ENCODE results near the gene GABBR2. TPM values are rescaled to one million over a fixed set of nuclear protein-coding genes. Genes with fewer than 3 reads are reported as not detected.

The GABBR2 gene
- total RNA-seq, 1 experiment from 2014 or later = 0.76 TPM

DNA sequence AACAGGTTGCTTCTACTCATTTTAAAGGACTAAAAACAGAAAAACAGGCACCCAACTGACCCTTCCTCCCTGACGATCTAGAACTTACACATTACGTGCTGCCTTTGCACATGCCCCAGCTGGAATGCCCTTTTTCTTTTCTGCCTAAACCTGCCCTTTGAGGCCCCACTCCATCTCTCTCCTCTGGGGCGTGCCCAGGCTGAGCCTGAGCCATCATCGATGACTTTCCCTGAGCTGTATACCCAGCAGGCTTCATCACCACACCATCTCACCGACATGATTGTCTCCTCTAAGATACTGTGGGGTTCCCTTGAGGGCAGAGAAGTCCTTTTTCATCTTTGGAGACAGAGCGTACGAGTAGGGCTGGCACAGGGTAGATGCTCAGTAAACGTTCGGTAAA, 24.1 kb upstream of the GABBR2 start:
- Histone ChIP-seq H3K9me2 (ENCODE audit: insufficient read depth) (no peaks in the 10 kb centered on the region), H3K27ac (no peak overlapping the region), H3K4me2 (no peak overlapping the region), H2AFZ (no peak overlapping the region), H4K20me1 (ENCODE audit: insufficient read depth) (no peaks in the 10 kb centered on the region), H3K79me2 (ENCODE audit: low read depth) (no peaks in the 10 kb centered on the region), H3K4me3 (no peak overlapping the region), H3K9me3 (ENCODE audit: insufficient read depth, low read depth) (no peaks in the 10 kb centered on the region), H3F3A (ENCODE audit: insufficient read depth, low read depth) (0 out of 2 replicates have a peak, but pooled peaks cover 3% of the 10 kb centered on the region), H3K27me3 (ENCODE audit: insufficient read depth, low read depth) (no peaks in the 10 kb centered on the region), H3K4me1 (replicated peaks; ENCODE audit: insufficient read depth) (no peaks in the 10 kb centered on the region), H3K36me3 (ENCODE audit: low read depth) (no peaks in the 10 kb centered on the region)
- TF ChIP-seq, protein P1, sequence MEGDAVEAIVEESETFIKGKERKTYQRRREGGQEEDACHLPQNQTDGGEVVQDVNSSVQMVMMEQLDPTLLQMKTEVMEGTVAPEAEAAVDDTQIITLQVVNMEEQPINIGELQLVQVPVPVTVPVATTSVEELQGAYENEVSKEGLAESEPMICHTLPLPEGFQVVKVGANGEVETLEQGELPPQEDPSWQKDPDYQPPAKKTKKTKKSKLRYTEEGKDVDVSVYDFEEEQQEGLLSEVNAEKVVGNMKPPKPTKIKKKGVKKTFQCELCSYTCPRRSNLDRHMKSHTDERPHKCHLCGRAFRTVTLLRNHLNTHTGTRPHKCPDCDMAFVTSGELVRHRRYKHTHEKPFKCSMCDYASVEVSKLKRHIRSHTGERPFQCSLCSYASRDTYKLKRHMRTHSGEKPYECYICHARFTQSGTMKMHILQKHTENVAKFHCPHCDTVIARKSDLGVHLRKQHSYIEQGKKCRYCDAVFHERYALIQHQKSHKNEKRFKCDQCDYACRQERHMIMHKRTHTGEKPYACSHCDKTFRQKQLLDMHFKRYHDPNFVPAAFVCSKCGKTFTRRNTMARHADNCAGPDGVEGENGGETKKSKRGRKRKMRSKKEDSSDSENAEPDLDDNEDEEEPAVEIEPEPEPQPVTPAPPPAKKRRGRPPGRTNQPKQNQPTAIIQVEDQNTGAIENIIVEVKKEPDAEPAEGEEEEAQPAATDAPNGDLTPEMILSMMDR (conservative IDR thresholded peaks at IDR 0.05) = no peak
- TF ChIP-seq EZH2 (IDR thresholded peaks at IDR 0.05; ENCODE audit: low read depth) = no peak
- CTCF ChIA-PET = interaction anchor here (0.6 kb wide), 1 partner anchor 810 kb away, joined by 6 read pairs; the partner anchor contains the start of gene TRMO
- no TSS peak for BruUV-seq (replicated peaks)
- no peak for DNase-seq
- intact Hi-C loops (cut with micrococcal nuclease; ENCODE audit: unreplicated experiment) = no loop called here
- POLR2A ChIA-PET (ENCODE audit: unreplicated experiment) = no interaction called here

DNA sequence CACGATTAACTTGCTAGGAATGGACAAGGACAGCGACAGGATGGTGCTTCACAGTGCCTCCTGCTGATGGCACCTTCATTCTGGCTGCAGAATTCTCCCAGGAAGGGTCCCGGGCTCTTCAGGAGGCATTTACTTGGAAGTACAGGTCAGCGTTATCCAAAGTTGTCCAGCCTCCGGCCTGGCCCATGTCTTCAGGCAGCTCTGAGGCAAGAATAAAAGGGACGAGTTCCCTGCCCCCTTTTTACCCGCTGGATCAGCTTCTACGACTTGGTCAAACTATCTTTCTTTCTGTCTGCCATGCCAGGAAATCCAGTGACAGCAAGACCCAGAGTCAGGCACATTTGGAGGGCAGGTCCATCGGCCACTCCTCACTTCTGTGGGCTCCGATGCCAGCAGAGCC, 23.4 kb upstream of the GABBR2 start:
- CTCF ChIA-PET = interaction anchor here (0.6 kb wide), 1 partner anchor 44 kb away, joined by 5 read pairs; no protein-coding TSS in a partner anchor
- no peaks in the 10 kb centered on the region for H3K9me3 ChIP-seq (ENCODE audit: insufficient read depth, low read depth)

DNA sequence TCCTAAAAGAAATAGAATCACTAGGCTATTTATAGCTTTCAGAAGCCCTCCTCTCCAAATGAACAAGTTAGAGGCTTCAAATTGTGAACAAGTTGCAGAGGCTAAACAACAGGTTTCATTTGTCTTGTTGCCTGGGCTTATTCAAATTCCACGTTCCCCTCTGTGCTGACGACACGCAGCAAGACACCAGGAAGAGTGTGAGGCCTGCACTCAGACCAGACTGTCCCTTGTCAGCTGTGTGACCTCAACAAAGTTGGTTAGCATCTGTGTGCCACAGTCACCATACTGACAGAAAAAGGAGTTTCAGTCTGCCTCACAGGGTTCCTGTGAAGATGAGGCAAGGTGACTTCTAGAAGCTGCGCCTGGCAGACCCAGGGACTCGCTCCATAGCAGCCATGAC, 22.1 kb upstream of the GABBR2 start:
- BruUV-seq (replicated peaks) = no TSS peak
- no peaks in the 10 kb centered on the region for H3K36me3 ChIP-seq (ENCODE audit: low read depth)
- H3K4me3 ChIP-seq = no peak overlapping the region
- intact Hi-C loops (cut with micrococcal nuclease; ENCODE audit: unreplicated experiment) = no loop called here
- 0 out of 2 replicates have a peak, but pooled peaks cover 3% of the 10 kb centered on the region for H3F3A ChIP-seq (ENCODE audit: insufficient read depth, low read depth)
- H3K4me2 ChIP-seq = no peak overlapping the region
- no peaks in the 10 kb centered on the region for H3K9me2 ChIP-seq (ENCODE audit: insufficient read depth)
- DNase-seq = no peak
- POLR2A ChIA-PET (ENCODE audit: unreplicated experiment) = no interaction called here
- H2AFZ ChIP-seq = no peak overlapping the region
- H3K4me1 ChIP-seq (replicated peaks; ENCODE audit: insufficient read depth) = no peaks in the 10 kb centered on the region
- no peak for TF ChIP-seq EZH2 (IDR thresholded peaks at IDR 0.05; ENCODE audit: low read depth)
- TF ChIP-seq, protein P1 (conservative IDR thresholded peaks at IDR 0.05) = no peak
- H3K27ac ChIP-seq = no peak overlapping the region
- H3K79me2 ChIP-seq (ENCODE audit: low read depth) = no peaks in the 10 kb centered on the region
- CTCF ChIA-PET = interaction anchor here (0.5 kb wide), 1 partner anchor 474 kb away, joined by 5 read pairs; no protein-coding TSS in a partner anchor
- H3K27me3 ChIP-seq (ENCODE audit: insufficient read depth, low read depth) = no peaks in the 10 kb centered on the region
- no peaks in the 10 kb centered on the region for H3K9me3 ChIP-seq (ENCODE audit: insufficient read depth, low read depth)
- H4K20me1 ChIP-seq (ENCODE audit: insufficient read depth) = no peaks in the 10 kb centered on the region

More for the DNA sequence above, 23.4 kb upstream of the GABBR2 start:
- H4K20me1 ChIP-seq (ENCODE audit: insufficient read depth) = no peaks in the 10 kb centered on the region
- BruUV-seq (replicated peaks) = no TSS peak
- no peak for DNase-seq
- H3K4me2 ChIP-seq = no peak overlapping the region
- H2AFZ ChIP-seq = no peak overlapping the region
- no peaks in the 10 kb centered on the region for H3K36me3 ChIP-seq (ENCODE audit: low read depth)
- POLR2A ChIA-PET (ENCODE audit: unreplicated experiment) = no interaction called here
- no peaks in the 10 kb centered on the region for H3K27me3 ChIP-seq (ENCODE audit: insufficient read depth, low read depth)
- 0 out of 2 replicates have a peak, but pooled peaks cover 3% of the 10 kb centered on the region for H3F3A ChIP-seq (ENCODE audit: insufficient read depth, low read depth)
- H3K4me1 ChIP-seq (replicated peaks; ENCODE audit: insufficient read depth) = no peaks in the 10 kb centered on the region
- no peaks in the 10 kb centered on the region for H3K79me2 ChIP-seq (ENCODE audit: low read depth)
- intact Hi-C loops (cut with micrococcal nuclease; ENCODE audit: unreplicated experiment) = no loop called here
- no peaks in the 10 kb centered on the region for H3K9me2 ChIP-seq (ENCODE audit: insufficient read depth)
- H3K4me3 ChIP-seq = no peak overlapping the region
- H3K27ac ChIP-seq = no peak overlapping the region
- TF ChIP-seq, protein P1 (conservative IDR thresholded peaks at IDR 0.05) = no peak
- no peak for TF ChIP-seq EZH2 (IDR thresholded peaks at IDR 0.05; ENCODE audit: low read depth)
